Activated T-cell treated with anti-CD3 and anti-CD28 coated beads, Interleukin-2, amount 50 U/mL, for 24 hours (primary cell): ENCODE measurements around the gene DMRT1.

Experiments
- DNase-seq: peaks from one replicate; pipeline ENCODE4 v3.0.0-alpha.2; 2020
- H3K27ac Mint-ChIP-seq: 2 replicates; pipeline ENCODE4 v1.8.0; 2020; ENCODE audit warnings: mild to moderate bottlenecking, mixed read lengths
- H3K27me3 Mint-ChIP-seq: 2 replicates; pipeline ENCODE4 v1.8.0; 2020; ENCODE audit warnings: mixed read lengths
- H3K36me3 Mint-ChIP-seq: 2 replicates; pipeline ENCODE4 v1.8.0; 2020; ENCODE audit warnings: low read depth, mixed read lengths
- H3K4me1 Mint-ChIP-seq: 2 replicates; pipeline ENCODE4 v1.8.0; 2020; ENCODE audit warnings: low read depth, mixed read lengths
- H3K4me3 Mint-ChIP-seq: 2 replicates; pipeline ENCODE4 v1.8.0; 2020; ENCODE audit warnings: mild to moderate bottlenecking, moderate library complexity, mixed read lengths
- H3K9me3 Mint-ChIP-seq: 2 replicates; pipeline ENCODE4 v1.8.0; 2020; ENCODE audit warnings: mixed read lengths

Gene DMRT1

DNA sequence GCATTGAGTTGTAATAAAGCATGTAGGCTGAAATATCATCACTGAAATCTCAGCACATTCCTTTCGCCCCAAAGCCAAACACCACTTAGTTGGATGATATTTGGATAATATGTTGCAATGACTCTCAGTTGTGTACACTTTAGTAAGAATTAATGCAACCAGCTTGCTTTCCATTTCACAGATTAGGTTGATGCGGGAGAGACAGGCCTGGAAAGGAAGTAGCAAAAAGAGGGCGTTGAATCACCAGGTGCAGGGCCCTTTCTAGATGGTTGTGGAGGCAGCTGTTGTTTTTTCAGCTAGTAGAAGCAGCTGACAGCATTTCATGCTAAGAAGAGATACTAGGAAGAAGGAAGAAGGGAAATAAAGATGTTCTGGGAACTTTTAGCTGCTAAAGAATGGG lies 165.8 kb downstream of the DMRT1 start:
- Mint-ChIP-seq H3K36me3 (no peaks in the 10 kb centered on the region), H3K4me1 (peaks cover 2% of the 10 kb centered on the region), H3K9me3 (no peaks in the 10 kb centered on the region), H3K4me3 (no peak overlapping the region), H3K27ac (no peak overlapping the region), H3K27me3 (peaks cover 58% of the 10 kb centered on the region)
- no peak for DNase-seq

GRCh38 chr9:1008216-1008615 lies 166.7 kb downstream of the DMRT1 start:
- H3K4me1 Mint-ChIP-seq: peaks cover 2% of the 10 kb centered on the region
- H3K27me3 Mint-ChIP-seq: peaks cover 58% of the 10 kb centered on the region

GRCh38 chr9:1009101-1009707 lies 167.7 kb downstream of the DMRT1 start:
- Mint-ChIP-seq H3K27ac (no peak overlapping the region), H3K4me1 (peaks cover 2% of the 10 kb centered on the region), H3K4me3 (no peak overlapping the region), H3K36me3 (no peaks in the 10 kb centered on the region), H3K27me3 (peaks cover 58% of the 10 kb centered on the region), H3K9me3 (no peaks in the 10 kb centered on the region)
- peak; percentile 78 for DNase-seq

More at GRCh38 chr9:1008216-1008615, 166.7 kb downstream of the DMRT1 start:
- H3K36me3 Mint-ChIP-seq: no peaks in the 10 kb centered on the region
- H3K9me3 Mint-ChIP-seq: no peaks in the 10 kb centered on the region
- no peak for DNase-seq
- H3K27ac Mint-ChIP-seq: no peak overlapping the region
- no peak overlapping the region for H3K4me3 Mint-ChIP-seq

DNA sequence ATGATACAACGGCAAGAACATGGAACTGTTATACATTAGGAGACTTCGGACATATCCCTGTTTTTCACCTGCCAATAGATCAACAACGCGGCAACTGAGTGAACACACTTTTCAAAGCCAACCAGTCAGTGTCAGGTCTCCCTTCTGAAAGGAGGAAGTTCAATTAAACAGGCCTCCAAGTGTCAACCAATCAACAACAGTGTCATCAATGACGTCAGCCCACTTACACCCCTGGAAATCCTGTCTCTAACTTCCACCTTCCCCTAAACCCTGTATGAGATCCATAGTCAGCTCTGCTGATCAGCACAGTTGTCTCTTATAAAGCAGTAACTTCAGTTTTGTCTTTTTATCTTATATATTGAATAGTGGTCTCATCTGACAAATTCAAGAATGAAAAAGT lies 171.5 kb downstream of the DMRT1 start:
- H3K4me1 Mint-ChIP-seq: no peaks in the 10 kb centered on the region
- H3K9me3 Mint-ChIP-seq: no peaks in the 10 kb centered on the region
- H3K4me3 Mint-ChIP-seq: no peak overlapping the region
- H3K27me3 Mint-ChIP-seq: peaks cover 47% of the 10 kb centered on the region
- H3K36me3 Mint-ChIP-seq: no peaks in the 10 kb centered on the region
- DNase-seq: no peak
- H3K27ac Mint-ChIP-seq: no peak overlapping the region

DNA sequence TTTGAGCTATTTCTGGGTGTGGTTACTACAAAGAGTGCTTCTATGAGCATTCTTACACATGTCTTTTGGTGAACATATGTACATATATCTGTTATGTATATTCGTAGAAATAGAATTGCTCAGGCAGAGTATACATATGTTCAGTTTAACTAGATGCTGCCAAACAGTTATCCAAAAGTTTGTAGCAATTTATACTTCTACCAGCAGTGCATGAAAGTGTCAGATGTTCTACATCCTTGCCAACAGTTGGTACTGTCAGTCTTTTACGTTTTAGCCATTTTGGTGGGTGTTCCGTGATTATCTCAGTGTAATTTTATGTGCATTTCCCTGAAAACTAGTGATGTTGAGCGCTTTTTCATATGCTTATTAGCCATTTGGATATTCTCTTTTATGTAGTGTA lies 172.7 kb downstream of the DMRT1 start:
- H3K27ac Mint-ChIP-seq: no peak overlapping the region
- H3K36me3 Mint-ChIP-seq: no peaks in the 10 kb centered on the region
- peaks cover 45% of the 10 kb centered on the region for H3K27me3 Mint-ChIP-seq
- no peak for DNase-seq
- no peak overlapping the region for H3K4me3 Mint-ChIP-seq
- H3K4me1 Mint-ChIP-seq: no peaks in the 10 kb centered on the region
- no peaks in the 10 kb centered on the region for H3K9me3 Mint-ChIP-seq

DNA sequence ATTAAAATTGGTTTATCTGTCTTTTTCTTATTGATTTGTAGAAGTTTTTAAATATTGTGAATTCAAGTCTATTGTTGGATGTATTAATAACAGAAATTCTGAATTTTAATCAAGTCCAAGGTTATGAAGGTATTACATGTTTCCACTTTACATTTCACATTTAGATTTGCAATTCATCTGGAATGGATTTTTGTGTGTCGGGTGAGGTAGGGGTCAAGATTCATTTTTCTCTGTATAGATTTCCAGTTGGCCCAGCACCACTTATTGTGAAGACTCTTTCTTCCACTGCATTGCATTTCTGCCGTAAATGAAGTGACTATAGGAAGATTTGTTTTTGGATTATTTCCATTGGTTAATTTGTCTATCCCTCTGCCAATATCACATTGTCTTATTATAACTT lies 173.1 kb downstream of the DMRT1 start:
- no peak overlapping the region for H3K27ac Mint-ChIP-seq
- peaks cover 45% of the 10 kb centered on the region for H3K27me3 Mint-ChIP-seq

DNA sequence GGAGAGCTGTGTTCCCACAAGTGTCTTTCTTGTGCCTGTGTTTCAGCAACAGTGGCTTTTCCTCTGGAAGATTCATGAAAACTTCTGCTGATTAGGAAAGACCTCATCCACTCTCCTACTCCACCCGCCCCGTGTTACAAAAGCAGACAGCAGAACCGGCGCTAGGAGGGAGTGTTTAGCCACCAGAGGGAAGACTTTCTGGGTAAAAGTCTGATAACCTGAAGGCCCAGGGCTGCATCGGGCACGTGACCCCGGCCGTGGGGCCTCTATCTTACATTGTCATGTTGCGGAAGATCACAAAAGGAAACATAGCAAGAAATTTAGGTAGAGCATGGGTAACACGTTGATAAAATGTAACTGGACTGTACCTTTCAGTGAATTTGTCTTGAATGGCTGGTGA lies 176.6 kb downstream of the DMRT1 start:
- H3K9me3 Mint-ChIP-seq: peaks cover 2% of the 10 kb centered on the region
- no peak for DNase-seq
- no peaks in the 10 kb centered on the region for H3K36me3 Mint-ChIP-seq

More for the DNA sequence above, 173.1 kb downstream of the DMRT1 start:
- Mint-ChIP-seq H3K4me3 (no peak overlapping the region), H3K4me1 (no peaks in the 10 kb centered on the region), H3K9me3 (no peaks in the 10 kb centered on the region), H3K36me3 (no peaks in the 10 kb centered on the region)
- no peak for DNase-seq

More for the DNA sequence above, 176.6 kb downstream of the DMRT1 start:
- Mint-ChIP-seq H3K4me1 (no peaks in the 10 kb centered on the region), H3K4me3 (no peak overlapping the region), H3K27ac (no peak overlapping the region), H3K27me3 (peaks cover 44% of the 10 kb centered on the region)
